HG03558 (cell line): ENCODE results near the gene SLC22A4.

Source experiments
- ATAC-seq: cut with Tn5 transposase; IDR thresholded peaks from one replicate; pipeline ENCODE4 v1.9.1; 2021; ENCODE audit warnings: moderate number of reproducible peaks; ENCODE audit not compliant: unreplicated experiment; ENCODE audit errors: extremely low read depth

The SLC22A4 gene

DNA sequence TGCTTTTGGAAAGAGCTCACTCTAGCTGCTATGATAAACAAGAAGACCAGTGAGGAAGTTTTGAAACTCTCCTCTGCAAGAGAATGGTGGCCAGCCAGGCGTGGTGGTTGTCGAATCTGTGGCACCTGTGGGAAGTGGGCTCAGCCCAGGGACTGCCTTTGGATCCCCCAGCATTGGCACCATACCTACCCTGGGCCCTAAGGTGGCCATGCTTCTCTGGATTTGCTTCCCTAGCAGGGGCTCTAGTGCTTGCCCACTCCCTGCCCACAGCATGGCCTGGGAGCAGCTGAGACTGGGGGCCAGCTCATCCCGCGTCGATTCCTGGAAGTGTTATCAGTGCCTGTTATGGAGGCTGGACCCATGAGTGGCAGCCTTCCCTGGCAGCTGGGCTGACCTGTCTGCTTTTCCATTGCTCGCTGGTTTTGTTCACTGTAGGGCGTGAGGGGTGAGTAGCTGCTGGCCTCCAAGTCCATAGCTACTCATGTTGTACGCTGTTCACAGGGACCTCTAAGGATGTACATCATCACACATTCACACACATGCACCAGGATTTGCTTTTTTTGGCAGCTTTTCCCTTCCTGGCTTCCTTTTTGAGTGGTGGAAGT, 2.3 kb downstream of the SLC22A4 start:
- ATAC-seq, result no peak

DNA sequence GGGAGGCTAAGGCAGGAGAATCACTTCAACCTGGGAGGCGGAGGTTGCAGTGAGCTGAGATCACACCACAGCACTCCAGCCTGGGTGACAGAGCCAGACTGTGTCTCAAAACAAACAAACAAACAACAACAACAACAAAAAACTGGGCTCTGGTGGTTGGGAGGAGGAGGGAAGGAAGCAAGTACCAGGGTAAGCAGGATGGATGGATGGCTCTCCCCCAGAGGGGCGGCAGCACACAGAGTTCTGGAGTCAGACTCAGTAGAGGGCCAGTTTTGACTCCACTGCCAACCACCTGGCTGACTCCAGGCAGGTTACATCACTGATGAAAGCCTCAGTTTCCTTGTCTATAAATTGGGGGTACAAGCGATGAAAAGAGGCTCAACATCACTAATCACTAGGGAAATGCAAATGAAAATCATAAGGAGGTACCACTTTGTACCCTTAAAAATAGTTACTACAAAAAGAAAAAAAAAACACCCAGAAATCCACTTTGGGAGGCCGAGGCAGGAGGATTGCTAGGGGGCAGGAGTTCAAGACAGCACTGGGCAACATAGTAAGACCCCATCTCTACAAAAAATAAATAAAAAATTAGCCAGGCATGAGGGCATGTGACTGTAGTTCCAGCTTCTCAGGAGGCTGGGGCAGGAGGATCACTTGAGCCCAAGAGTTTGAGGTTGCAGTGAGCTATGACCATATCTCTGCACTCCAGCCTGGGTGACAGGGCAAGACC, 3.2 kb downstream of the SLC22A4 start:
- ATAC-seq, result no peak

DNA sequence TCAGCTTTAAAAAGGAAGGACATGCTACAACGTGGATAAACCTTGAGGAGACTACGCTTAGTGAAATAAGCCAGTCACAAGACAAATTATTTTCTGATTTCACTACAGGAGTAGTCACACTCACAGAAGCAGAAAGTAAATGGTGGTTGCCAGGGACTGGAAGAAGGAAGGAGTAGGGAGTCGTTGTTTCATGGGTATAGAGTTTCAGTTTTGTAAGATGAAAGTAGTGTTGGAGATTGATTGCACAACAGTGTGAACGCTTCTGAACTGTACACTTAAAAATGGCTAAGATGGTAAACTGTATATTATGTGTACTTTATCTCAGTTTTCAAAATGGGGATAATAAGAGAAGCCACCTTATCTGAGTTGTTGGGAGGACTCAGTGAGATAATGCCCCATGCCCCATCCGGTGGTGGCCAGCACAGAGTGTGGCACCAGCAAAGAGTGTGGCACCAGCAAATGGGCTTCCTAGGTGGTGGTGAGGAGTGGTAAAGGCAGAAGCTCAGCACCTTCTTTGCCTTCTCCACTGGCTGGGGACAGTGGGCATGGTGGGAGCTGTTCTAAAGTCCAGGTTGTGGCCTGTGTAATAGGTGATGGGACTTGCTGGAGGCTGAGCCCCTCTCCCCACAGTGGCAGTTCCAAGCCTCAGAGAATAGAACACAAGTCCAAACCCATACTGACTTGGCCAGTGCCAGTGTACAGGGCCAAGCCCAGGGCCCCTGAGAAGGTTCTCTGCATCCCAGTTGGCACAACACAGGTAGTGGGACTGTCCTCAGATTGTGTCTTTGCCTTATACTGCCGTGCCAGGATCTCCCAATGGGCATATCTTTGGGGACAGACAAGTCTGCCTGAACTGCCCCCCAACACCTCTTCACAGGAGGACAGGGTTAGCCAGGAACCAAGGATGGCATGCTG, 4.4 kb downstream of the SLC22A4 start:
- no peak for ATAC-seq

DNA sequence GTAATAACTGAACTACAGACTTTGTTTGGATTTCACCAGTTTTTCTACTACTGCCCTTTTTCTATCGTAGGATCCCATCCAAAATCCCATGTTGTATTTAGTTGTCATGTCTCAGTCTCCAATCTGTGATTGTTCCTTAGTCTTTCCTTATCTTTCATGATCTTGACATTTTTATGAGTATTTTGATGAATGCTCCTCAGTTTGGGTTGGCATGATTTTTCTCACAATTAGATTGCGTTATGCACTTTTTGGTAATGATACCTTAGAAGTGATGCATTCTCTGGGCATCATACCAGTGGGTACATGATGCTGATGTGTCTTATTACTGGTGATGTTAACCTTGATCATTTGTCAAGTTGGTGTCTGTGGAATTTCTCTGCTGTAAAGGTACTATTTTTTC, 5.7 kb downstream of the SLC22A4 start:
- no peak for ATAC-seq

DNA sequence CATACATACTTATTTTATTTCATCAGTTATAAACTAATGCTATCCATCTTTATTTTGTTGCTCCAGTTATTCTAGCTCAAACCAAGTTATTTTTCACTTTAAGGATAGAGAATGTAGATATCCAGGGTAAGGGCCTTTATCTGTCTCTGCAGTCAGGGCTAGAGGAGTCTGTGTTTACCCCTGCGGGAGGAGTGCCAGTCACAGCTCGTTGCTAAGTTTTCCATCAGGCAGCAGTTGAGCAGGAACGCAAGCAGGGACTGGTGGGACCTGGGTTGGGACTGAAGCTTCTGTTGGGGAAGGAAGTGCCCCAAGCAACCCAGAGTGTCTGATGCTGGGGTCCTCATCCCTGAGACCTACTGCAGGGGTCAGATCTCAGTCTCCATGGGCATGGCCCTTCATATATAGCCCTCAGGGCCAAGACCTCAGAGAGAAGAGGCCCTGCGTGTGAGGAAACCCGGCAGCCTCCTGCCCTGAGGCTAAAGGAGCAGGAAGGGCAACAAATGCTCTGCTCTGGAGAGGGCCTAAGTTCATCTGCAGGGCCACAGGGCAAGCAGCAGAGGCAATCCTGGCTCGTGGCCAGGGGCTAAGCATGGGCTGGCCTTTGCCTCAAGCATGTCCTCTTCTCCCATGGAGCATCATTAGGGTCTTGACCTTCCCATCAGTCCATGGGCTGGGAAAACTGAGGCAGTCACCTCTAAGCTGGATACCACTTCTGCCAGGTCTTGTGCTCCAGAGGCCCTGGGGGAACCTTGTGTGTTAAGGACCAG, 6.6 kb downstream of the SLC22A4 start:
- no peak for ATAC-seq

DNA sequence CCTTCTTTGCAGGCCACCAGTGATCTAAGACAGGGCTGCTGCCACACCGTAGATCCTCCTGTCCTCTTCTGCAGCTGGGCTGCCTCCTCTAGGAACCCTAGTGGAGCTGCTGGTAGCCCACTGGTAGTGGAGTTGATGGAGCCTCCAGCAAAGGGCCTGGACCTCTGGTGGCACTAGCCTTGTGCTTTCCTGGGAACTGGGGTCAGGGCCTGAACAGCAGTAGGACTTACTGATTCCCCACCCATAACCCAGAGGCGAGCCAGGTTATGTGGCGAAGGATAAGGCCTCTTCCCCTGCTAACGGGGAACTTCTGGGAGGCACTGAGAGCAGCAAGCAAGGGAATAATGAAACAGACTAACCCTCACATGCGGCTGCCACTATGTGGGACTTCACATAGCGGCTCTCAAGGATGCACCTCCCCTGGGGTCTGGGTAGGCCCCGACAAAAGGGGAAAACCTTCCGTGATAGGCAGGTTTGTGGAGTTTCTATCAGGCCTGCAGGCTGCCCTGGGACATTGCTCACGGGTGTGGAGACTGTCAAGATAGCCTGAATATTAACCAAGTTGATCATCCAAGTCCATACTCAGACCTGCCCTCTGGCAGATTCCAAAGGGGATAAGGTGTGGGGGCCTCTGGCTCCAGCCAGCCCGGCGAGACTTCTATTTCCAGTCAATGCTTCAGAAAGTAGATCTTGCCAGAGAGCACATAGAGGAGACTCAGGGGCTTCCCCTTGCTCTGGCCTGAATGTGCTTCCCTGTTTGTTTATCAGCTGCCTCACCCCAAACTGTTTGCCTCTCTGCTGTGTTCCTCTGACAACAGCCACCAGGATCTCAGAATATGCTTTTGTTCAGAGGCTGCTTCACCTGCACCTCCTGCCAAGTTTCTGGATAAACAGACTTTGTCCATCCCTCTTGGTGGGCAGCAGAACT, 7.4 kb downstream of the SLC22A4 start:
- no peak for ATAC-seq

DNA sequence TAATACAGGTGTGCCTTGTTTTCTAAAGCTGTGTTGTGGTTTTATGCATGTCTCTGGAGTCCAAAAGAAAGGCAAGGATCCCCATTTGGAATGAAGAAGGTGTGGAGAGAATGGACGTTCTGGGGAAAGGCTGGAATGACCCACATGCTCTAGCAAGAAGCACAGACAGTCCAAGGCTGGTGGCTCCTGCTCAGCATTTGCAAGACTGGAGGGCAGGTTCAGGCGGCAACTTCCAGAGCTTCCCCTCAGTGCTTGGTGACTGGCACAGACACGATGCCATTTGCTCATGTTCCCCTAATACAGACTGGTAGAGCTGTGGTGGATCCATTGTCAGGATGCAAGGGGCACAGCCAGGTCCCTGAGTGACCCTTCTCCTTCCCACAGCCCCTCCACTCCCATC, 8.2 kb downstream of the SLC22A4 start:
- ATAC-seq, result no peak

DNA sequence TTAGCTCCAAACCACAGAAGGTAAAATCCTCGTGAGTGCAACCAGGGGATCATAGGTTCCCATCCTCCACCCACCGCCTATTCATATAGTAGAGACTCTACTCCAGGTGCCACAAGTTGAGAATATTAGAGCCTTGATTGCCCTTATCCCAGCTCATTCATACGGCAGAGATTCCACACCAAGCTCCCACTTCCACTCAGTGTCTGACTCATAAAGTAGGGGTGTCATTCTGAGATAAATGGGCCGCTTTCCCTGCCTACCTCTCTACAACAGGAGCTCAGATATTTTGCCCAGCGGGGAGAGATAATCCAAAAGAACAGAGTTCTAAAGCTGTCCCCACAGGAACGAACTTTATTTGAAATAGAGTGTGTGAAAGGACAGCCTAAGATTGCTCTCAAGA, 9.4 kb downstream of the SLC22A4 start:
- ATAC-seq, result no peak

DNA sequence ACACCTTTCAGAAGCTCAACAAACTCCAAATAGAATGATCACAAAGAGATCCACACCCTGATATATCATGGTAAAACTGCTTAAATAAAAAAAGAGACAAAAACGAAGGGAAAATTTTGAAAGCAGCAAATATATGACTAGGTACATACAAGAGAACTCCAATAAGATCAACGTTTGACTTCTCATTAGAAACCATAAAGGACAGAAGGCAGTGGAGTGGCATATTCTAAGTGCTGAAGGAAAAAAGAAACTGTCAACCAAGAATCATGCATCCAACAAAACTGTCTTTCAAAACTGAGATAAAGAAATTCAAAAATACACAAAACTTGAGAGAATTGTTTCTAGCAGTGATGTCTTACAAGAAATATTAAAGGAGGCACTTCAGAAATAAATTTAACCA, 11.2 kb downstream of the SLC22A4 start:
- no peak for ATAC-seq

DNA sequence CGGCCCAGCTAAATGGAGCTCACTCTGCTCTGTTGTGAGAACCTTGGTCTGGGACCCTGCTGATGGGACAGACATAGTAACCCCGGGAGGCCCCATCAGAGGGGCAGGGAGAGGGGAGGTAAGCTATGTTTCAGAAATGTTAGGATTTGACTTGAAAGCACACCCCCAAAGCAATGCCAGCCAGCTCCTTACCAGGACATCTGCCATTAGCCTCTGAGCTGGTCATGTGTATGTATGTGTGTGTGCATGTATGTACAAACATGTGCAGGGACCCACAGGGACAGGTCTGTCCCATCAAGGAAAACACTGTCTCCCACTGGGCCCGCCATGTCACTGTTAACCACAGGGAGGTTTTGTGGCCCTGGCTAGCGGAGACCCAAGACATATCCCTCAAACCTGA, 14.5 kb downstream of the SLC22A4 start:
- no peak for ATAC-seq

DNA sequence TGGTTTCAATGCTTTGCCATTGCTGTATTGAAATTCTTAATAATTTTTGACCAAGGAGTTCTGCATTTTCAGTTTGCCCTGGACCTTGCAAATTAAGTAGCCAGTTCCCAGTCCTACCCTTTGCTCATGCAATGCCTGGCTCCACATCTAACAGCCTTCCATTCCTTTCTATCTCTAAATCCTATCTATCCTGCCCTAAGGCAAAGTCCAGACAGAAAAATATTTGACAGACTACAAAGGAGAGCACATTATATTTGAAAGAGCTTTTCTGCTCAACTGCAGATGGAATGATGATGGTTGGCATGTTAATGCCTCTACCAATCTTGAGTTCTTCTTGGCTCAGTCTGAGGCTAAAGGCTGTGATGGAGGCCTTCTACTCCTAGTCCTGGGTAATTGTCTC, 15.5 kb downstream of the SLC22A4 start:
- ATAC-seq, result no peak

DNA sequence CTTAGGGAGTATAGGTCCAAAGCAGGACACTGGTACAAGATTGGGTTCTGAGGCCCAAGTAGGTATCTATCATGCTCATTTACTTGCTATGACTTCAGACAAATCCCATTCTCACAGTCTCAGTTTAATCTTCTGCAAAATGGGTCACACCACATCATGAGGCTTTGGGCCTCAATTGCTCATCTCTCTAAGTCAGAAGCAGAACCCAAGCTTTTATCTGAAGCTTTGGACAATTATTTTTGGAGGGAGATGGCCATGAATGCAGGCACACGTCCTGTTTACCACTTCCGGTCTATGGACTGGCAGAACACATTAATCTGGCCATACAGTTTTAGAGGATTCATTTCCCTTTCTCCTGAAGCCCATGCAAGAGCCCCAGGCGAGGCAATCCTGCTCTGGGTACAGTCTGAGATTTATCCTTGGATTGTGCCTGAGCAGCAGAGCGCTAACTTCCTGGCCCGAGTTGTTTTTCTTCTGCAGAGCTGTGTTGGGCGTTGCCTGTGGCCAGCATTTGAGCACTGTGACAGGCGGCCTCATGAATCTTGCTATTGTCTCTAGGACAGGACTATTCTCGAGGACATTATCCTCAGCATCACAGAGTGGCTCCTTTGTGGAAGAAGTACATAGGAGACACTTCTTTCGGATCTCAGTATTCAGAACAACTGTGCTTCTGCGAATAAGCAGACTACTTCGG, 16.1 kb downstream of the SLC22A4 start:
- no peak for ATAC-seq

DNA sequence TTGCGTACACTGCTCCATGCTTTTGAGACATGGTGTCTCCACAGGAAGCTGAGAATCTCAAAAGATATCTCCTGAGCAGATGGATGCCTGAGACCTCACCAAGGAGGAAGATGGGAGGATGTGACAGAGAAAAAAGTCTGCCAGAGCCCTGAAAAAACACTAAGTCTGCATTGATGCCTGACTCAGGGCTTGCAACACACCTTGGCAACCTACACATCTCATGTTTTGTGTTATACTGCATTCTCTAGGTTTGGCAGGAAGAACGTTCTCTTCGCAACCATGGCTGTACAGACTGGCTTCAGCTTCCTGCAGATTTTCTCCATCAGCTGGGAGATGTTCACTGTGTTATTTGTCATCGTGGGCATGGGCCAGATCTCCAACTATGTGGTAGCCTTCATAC, 19.2 kb downstream of the SLC22A4 start:
- no peak for ATAC-seq

DNA sequence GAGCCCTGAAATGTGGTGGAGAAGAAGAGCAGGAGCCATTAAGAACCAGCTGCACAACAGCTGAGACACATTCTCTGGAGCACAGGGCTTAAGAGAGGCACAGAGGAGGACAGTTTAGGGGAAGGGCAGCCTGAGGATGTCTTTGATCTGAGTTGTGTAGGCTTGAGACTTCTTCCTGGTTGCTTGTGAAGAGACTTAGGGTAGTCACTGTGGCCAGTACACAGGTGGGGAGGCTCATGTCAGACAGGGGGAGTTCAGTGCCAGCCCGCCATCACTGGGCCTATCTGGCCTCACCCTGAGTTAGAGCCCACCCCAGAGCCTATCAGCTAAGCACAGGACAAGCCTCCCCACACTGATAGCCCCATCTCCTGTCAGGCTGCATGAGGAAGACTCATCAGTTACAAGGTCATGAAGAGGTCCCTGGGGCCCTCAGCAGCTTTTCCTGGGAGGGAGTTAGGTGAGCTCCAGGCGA, 19.8 kb downstream of the SLC22A4 start:
- ATAC-seq, result no peak

DNA sequence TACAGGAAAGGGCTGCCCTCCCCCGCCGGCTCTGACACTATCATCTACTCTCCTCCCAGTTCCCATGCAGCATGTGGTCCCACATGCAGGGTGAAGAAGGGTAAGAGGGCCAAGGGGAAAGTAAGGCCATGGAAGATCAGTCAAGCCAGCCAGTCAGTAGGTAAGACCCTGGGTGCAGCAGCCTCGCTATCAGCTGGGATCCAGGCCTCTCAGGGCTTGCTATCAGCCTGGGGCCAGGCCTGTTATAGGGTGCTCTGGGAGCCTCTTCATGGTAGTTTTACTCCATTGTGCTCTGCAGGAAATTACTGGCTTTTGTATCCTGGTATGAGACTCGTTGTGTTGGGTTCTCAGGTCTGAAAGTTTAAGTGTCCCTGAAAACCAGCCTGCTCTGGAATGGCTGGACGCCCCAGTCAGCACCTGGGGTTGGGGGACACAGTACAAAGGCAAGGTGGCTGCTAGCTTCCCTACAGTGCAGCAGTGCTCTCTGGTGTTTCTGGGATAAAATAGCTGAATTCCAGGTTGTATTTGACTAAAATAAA, 21.4 kb downstream of the SLC22A4 start:
- ATAC-seq, result no peak

DNA sequence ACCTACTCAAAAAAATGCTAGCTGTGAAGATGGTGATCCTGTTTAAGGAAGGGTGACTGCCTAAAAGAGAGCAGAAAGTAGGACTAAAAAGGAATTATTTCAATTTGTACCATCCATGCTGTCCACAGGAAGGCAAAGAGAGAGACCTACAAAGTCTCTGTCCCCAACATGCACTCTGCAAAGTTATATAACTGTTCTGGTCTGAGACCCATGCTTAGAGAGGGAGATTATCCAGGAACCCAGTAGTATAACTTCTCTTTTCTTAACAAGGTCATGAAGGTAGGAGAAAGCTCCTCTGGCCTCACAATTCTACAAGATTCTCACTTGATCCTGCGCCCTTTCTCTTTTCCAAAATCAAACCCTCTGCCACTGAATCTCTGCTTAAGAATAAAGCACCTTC, 25.8 kb downstream of the SLC22A4 start:
- no peak for ATAC-seq

DNA sequence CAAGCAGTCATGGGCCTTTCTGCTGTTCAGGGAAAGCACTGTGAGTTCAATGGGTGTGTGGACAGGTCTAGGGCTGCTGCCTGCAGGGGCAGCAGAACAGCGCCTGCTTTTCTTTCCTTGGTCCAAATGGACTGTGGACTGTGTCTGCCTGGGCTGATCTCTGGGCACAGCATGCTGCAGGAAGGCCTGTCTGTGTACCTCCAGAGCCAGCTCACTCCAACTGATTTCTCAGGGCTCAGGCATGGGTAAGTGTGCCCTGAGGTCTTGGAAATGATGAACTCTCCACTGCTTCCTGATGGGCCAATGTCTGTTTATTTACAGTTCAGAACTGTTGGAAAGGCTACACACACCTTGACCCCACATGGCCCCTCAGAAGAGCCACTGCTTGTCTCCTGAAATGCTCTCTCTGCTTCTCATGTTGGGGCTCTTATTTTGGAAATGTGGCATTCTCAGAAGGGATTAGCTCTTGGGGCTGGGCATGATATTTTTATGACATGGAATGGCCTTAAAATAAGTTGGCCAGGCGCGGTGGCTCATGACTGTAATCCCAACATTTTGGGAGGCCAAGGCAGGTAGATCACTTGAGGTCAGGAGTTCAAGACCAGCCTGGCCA, 27.0 kb downstream of the SLC22A4 start:
- ATAC-seq, result no peak

DNA sequence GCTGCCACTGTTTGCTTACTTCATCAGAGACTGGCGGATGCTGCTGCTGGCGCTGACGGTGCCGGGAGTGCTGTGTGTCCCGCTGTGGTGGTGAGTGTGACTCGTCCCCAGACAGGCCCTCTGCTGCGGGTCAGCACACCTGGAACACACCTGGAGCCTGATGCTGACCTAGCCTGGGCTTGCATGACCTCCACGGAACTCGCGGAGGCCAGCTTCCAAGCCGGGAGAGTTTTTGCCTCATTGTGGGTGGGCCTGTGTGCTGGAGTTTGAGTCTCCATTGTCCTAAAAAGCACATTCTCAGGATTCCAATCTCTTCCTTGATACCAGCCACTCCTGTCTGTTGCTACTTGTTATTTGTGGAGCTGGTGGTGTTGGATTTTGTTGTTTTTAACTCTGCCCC, 28.1 kb downstream of the SLC22A4 start:
- no peak for ATAC-seq
